Neural cell (in vitro differentiated cells): Measurements from ENCODE around the gene CLCN1. TPM values are rescaled to one million over a fixed set of nuclear protein-coding genes. Genes with fewer than 3 reads are reported as not detected.

Source experiments
- H2AFZ ChIP-seq: fragments of 200-600, 300-800 bp; sonication (generic), shearing (Covaris generic); 2 replicates; pipeline ENCODE4 v1.6.0; 2014; ENCODE audit warnings: low read depth, mild to moderate bottlenecking, antibody characterized with exemption, low read length, moderate library complexity
- H3F3A ChIP-seq: fragments of 200-600 bp; shearing (Covaris generic); 2 replicates; pipeline ENCODE4 v1.6.1; 2016; ENCODE audit warnings: mild to moderate bottlenecking, moderate library complexity, mixed read lengths, antibody characterized with exemption, low read length; ENCODE audit not compliant: insufficient read depth, poor library complexity, severe bottlenecking
- H3K27ac ChIP-seq: fragments of 200-600, 300-800 bp; sonication (generic), shearing (Covaris generic); 2 replicates; pipeline ENCODE4 v1.5.1; 2014; ENCODE audit warnings: mild to moderate bottlenecking, low read length, moderate library complexity
- H3K27me3 ChIP-seq: fragments of 300-800, 200-600 bp; sonication (generic), shearing (Covaris generic); 2 replicates; pipeline ENCODE4 v1.6.0; 2014; ENCODE audit warnings: mild to moderate bottlenecking, low read depth, low read length, moderate library complexity; ENCODE audit not compliant: insufficient read depth
- H3K36me3 ChIP-seq: fragments of 300-800, 200-600 bp; sonication (generic), shearing (Covaris generic); 2 replicates; pipeline ENCODE4 v1.5.1; 2014; ENCODE audit warnings: mild to moderate bottlenecking, antibody characterized with exemption, low read length, moderate library complexity; ENCODE audit not compliant: insufficient read depth
- H3K4me2 ChIP-seq: fragments of 300-800, 200-600 bp; sonication (generic), shearing (Covaris generic); 2 replicates; pipeline ENCODE4 v1.6.0; 2014; ENCODE audit warnings: mild to moderate bottlenecking, low read length
- H3K4me3 ChIP-seq: fragments of 300-800, 200-600 bp; sonication (generic), shearing (Covaris generic); 2 replicates; pipeline ENCODE4 v1.5.1; 2014; ENCODE audit warnings: mild to moderate bottlenecking, low read length, moderate library complexity
- H3K79me2 ChIP-seq: fragments of 200-600 bp; shearing (Covaris generic); replicated peaks from 2 replicates; pipeline ENCODE4 v1.6.0; 2014; ENCODE audit warnings: mild to moderate bottlenecking, low read length, moderate library complexity; ENCODE audit not compliant: insufficient read depth
- H3K9ac ChIP-seq: fragments of 300-800, 200-600 bp; sonication (generic), shearing (Covaris generic); 2 replicates; pipeline ENCODE4 v1.6.1; 2016; ENCODE audit warnings: mild to moderate bottlenecking, low read length, mixed read lengths
- H3K9me2 ChIP-seq: fragments of 200-600 bp; shearing (Covaris generic); 2 replicates; pipeline ENCODE4 v1.6.1; 2016; ENCODE audit warnings: mild to moderate bottlenecking, low read length, mixed read lengths; ENCODE audit not compliant: insufficient read depth
- H3K9me3 ChIP-seq: fragments of 200-600, 300-800 bp; sonication (generic), shearing (Covaris generic); 2 replicates; pipeline ENCODE4 v1.6.1; 2016; ENCODE audit warnings: mild to moderate bottlenecking, mixed run types, low read length, moderate library complexity, mixed read lengths
- H4K20me1 ChIP-seq: fragments of 200-600 bp; shearing (Covaris generic); 2 replicates; pipeline ENCODE4 v1.6.1; 2016; ENCODE audit warnings: mild to moderate bottlenecking, mixed run types; ENCODE audit not compliant: insufficient read depth
- EP300 ChIP-seq: fragments of 450-650 bp; conservative IDR thresholded peaks from 2 replicates; pipeline ENCODE4 v1.6.1; 2014; ENCODE audit warnings: antibody characterized with exemption, mild to moderate bottlenecking, moderate library complexity; ENCODE audit not compliant: poor library complexity, severe bottlenecking
- EZH2 ChIP-seq: fragments of 200-600, 300-800 bp; shearing (Covaris generic), sonication (generic); IDR thresholded peaks from 2 replicates; pipeline ENCODE4 v1.6.1; 2014; ENCODE audit warnings: antibody characterized with exemption, low read length, borderline replicate concordance, mild to moderate bottlenecking; ENCODE audit not compliant: insufficient read depth, poor library complexity, severe bottlenecking
- MXI1 ChIP-seq: fragments of 450-650 bp; conservative IDR thresholded peaks from 2 replicates; pipeline ENCODE4 v1.6.1; 2014; ENCODE audit warnings: antibody characterized with exemption, mild to moderate bottlenecking; ENCODE audit not compliant: poor library complexity, severe bottlenecking
- POLR2AphosphoS5 ChIP-seq: IDR thresholded peaks from 2 replicates; pipeline ENCODE4 v1.6.1; 2012
- RAD21 ChIP-seq: fragments of 450-650 bp; conservative IDR thresholded peaks from 2 replicates; pipeline ENCODE4 v1.6.1; 2014; ENCODE audit warnings: antibody characterized with exemption, mild to moderate bottlenecking, moderate library complexity
- SMC3 ChIP-seq: fragments of 450-650 bp; conservative IDR thresholded peaks from 2 replicates; pipeline ENCODE4 v1.6.1; 2014; ENCODE audit warnings: antibody characterized with exemption, mild to moderate bottlenecking, moderate library complexity; ENCODE audit not compliant: poor library complexity
- TAF1 ChIP-seq: IDR thresholded peaks from 2 replicates; pipeline ENCODE4 v1.6.1; 2012; ENCODE audit warnings: low read depth
- polyA plus RNA-seq: library from polyadenylated mRNA; depleted of rRNA; stranded (reverse); fragments of >200 nt; gene quantifications from 2 replicates; pipeline ENCODE4 v1.2.3, GENCODE V29; 2014
- TF ChIP-seq, protein P1 (sequence below): fragments of 450-650 bp; IDR thresholded peaks from 2 replicates; pipeline ENCODE4 v1.5.1; 2014; ENCODE audit warnings: antibody characterized with exemption, mild to moderate bottlenecking, moderate library complexity; ENCODE audit not compliant: poor library complexity, severe bottlenecking
- TF ChIP-seq, protein P2 (sequence below): IDR thresholded peaks from 2 replicates; pipeline ENCODE4 v1.6.1; 2012; ENCODE audit warnings: borderline replicate concordance

Gene CLCN1
- polyA plus RNA-seq, 1 donor from 2014 or later: not detected

- H3K9me3 ChIP-seq: no peaks in the 10 kb centered on the region
- H4K20me1 ChIP-seq: no peaks in the 10 kb centered on the region
- H3K27ac ChIP-seq: peak overlapping the region; percentile 85
- no peaks in the 10 kb centered on the region for H3K27me3 ChIP-seq
- peak overlapping the region; percentile 100 for H3K4me3 ChIP-seq
- no peaks in the 10 kb centered on the region for H3F3A ChIP-seq
- no peaks in the 10 kb centered on the region for H3K36me3 ChIP-seq
- peaks cover 6% of the 10 kb centered on the region for H3K79me2 ChIP-seq
- peak; percentile 22 for TF ChIP-seq MXI1
- peak; percentile 57 for TF ChIP-seq RAD21
- TF ChIP-seq, protein P1, sequence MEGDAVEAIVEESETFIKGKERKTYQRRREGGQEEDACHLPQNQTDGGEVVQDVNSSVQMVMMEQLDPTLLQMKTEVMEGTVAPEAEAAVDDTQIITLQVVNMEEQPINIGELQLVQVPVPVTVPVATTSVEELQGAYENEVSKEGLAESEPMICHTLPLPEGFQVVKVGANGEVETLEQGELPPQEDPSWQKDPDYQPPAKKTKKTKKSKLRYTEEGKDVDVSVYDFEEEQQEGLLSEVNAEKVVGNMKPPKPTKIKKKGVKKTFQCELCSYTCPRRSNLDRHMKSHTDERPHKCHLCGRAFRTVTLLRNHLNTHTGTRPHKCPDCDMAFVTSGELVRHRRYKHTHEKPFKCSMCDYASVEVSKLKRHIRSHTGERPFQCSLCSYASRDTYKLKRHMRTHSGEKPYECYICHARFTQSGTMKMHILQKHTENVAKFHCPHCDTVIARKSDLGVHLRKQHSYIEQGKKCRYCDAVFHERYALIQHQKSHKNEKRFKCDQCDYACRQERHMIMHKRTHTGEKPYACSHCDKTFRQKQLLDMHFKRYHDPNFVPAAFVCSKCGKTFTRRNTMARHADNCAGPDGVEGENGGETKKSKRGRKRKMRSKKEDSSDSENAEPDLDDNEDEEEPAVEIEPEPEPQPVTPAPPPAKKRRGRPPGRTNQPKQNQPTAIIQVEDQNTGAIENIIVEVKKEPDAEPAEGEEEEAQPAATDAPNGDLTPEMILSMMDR: peak; percentile 92
- TF ChIP-seq, protein P2, sequence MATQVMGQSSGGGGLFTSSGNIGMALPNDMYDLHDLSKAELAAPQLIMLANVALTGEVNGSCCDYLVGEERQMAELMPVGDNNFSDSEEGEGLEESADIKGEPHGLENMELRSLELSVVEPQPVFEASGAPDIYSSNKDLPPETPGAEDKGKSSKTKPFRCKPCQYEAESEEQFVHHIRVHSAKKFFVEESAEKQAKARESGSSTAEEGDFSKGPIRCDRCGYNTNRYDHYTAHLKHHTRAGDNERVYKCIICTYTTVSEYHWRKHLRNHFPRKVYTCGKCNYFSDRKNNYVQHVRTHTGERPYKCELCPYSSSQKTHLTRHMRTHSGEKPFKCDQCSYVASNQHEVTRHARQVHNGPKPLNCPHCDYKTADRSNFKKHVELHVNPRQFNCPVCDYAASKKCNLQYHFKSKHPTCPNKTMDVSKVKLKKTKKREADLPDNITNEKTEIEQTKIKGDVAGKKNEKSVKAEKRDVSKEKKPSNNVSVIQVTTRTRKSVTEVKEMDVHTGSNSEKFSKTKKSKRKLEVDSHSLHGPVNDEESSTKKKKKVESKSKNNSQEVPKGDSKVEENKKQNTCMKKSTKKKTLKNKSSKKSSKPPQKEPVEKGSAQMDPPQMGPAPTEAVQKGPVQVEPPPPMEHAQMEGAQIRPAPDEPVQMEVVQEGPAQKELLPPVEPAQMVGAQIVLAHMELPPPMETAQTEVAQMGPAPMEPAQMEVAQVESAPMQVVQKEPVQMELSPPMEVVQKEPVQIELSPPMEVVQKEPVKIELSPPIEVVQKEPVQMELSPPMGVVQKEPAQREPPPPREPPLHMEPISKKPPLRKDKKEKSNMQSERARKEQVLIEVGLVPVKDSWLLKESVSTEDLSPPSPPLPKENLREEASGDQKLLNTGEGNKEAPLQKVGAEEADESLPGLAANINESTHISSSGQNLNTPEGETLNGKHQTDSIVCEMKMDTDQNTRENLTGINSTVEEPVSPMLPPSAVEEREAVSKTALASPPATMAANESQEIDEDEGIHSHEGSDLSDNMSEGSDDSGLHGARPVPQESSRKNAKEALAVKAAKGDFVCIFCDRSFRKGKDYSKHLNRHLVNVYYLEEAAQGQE: peak; percentile 38
- TF ChIP-seq TAF1: no peak
- peak; percentile 71 for TF ChIP-seq SMC3
- TF ChIP-seq EZH2: no peak
- no peak for TF ChIP-seq EP300
- TF ChIP-seq POLR2AphosphoS5: peak; percentile 60
- peak overlapping the region; percentile 100 for H3K9ac ChIP-seq
- H3K4me2 ChIP-seq: peak overlapping the region; percentile 65
- no peaks in the 10 kb centered on the region for H3K9me2 ChIP-seq
- peak overlapping the region; percentile 91 for H2AFZ ChIP-seq
These were observed 64.3 kb downstream of the CLCN1 start for GRCh38 chr7:143380260-143380645.

DNA sequence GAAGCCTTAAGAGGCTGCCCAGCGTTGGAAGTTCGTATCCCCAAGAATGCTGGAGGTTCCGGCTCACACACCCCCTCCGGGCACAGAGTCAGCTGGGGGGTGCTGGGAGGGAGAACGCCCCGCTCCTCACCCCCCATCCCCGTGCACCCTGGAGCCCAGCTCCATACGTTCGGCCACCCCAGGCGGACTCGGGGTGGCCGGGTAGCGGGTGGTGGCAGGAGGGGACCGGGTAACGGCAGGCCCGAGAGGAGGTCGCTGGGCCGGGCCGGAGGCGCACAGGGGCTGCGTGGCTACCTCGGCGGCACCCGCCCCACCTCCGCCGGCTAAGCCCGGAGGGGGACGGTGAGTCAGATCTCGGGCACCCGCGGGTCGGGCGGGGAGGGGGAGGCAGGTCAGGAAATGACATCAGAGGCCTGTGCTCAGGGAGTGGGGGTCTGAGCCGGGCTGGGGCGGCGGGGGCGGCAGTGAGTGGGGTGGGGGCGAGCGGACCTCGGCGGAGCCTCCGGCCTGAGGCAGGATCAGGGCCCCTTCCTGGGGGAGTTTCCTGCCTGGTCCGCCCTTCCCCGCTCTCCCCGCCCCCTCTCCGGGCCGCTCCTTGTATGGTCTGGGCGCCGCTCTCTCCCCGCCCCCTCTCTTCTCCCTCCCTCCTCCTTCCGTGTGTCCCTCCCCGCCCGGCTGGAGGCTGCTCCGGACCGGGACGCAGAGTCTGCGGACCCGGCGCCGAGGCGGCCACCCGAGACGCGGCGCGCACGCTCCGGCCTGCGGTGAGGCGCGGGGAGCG, 64.9 kb downstream of the CLCN1 start, which contains the start of gene ZYX:
Gene ZYX (plus strand): TSS at position 700 of the 781 bp plus-strand sequence. CDS start 227 bp downstream, outside the sequence.
- peaks cover 6% of the 10 kb centered on the region for H3K79me2 ChIP-seq

More for the DNA sequence above, 64.9 kb downstream of the CLCN1 start, which contains the start of gene ZYX:
- no peaks in the 10 kb centered on the region for H3F3A ChIP-seq
- H3K9me2 ChIP-seq: no peaks in the 10 kb centered on the region
- TF ChIP-seq POLR2AphosphoS5 (peak; percentile 78), MXI1 (no peak), EP300 (peak; percentile 23), TAF1 (peak; percentile 21)
- peak within 1 kb of the TSS; percentile 100 for H3K4me3 ChIP-seq
- no peaks in the 10 kb centered on the region for H3K36me3 ChIP-seq
- H3K4me2 ChIP-seq: peak within 1 kb of the TSS; percentile 86
- peak within 1 kb of the TSS; percentile 91 for H2AFZ ChIP-seq
- peak within 1 kb of the TSS; percentile 100 for H3K9ac ChIP-seq
- H3K9me3 ChIP-seq: no peaks in the 10 kb centered on the region
- no peaks in the 10 kb centered on the region for H3K27me3 ChIP-seq
- peak within 1 kb of the TSS; percentile 85 for H3K27ac ChIP-seq
- H4K20me1 ChIP-seq: no peaks in the 10 kb centered on the region
